SW 1271 (cell line): ENCODE measurements around the gene TOP3B.

ENCODE experiments used
- DNase-seq, 2 experiments: peaks; one replicate each; lab custom pipeline; 2025; lab: John Stamatoyannopoulos, UW

TOP3B gene

DNA sequence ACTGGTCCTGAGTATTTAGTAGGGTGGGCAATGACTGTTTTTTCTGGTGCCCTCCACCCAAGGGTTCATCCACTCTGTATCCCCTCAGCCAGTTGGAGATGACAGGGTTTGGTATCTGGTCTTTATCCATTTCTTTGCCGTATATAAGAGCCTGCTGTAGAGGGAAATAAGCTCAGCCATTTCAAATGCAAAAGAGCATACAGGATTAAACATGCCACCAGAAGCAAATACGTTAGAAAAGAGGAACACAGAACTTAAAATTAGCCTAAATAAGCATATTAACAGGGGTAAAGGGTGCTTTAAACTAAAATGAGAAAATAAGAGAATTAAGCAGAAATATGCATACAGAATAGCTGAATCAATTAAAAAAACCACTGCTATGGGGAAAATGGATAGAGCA, 27.8 kb upstream of the TOP3B start:
- DNase-seq = no peak

DNA sequence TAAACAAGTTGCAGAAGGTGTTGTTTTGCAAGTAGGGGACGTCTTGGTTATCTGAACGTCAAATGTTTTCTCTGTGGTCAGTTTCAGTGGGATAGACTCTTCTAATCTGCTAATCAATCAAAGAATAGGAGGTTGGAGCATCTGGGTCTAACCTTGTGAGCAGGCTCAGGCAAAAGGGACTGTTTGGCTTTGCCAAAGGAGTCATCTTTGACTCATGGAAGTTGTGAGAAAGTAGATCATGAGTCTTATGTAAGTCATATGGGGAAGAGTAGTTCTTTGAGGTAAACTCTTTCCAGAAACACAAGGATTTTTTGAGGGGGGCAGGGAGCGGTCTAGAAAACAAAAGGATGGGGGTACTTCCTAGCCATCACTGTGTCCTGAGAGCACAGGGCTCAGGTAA, 27.1 kb upstream of the TOP3B start:
- DNase-seq = no peak

DNA sequence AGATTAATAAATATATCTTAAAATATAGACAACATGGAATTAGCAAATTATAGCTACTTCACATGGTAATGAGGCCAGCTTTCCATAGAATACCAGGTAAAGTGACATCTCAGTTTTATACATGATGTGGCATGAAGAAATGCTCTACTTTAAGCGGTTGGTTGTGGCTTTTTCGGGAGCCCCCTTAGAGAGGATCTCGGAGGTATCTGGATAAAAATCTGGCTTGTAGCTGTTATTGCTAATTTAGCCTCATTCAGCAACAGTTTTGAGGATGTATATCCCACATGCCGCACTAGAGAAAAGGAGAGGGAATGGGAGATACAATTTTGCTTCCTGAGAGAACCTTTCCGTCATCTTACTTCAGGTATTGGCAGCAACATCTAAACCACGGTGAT, 24.0 kb upstream of the TOP3B start:
- DNase-seq = no peak

DNA sequence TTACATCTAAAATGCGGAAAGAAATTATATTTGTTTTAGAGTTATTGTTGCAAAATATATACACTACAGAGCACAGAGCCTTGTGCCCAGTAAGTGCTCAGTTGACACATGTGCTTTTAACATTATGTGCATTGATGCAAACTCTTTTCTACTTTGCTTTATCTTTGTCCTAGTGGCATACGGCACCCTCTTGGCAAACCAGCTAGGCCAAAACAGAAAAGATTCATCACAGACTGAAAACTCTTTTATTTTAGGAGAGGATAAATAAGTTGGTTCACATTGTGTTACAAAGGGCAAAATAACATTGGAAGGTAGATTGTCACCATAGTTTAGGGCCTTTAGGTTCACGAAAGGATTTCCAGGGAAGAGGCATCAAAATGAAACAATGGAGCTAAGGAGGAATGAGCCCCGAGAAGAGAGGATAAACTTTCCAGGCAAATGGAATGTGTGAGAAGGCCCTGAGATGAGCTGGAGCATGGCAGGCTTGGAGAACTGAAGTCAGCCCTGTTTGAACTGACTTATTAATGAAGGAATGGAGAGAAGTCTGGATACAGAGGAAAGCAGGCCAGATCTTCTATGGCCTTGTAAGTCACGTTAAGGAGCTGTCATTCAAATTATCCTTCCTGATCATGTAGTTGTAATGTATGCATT, 23.5 kb upstream of the TOP3B start:
- DNase-seq = no peak

DNA sequence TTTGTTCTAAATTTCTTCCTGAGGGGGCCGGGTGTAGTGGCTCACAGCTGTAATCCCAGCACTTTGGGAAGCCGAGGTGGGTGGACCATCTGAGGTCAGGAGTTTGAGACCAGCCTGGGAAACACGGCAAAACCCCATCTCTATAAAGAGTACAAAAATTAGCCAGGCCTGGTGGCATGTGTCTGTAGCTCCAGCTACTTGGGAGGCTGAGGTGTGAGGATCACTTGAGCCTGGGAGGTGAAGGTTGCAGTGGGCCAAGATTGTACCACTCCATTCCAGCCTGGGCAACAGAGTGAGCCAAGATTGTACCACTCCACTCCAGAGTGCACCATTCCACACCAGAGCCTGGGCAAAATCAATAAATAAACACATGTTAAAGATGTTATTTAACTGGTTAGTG, 20.6 kb upstream of the TOP3B start:
- no peak for DNase-seq

DNA sequence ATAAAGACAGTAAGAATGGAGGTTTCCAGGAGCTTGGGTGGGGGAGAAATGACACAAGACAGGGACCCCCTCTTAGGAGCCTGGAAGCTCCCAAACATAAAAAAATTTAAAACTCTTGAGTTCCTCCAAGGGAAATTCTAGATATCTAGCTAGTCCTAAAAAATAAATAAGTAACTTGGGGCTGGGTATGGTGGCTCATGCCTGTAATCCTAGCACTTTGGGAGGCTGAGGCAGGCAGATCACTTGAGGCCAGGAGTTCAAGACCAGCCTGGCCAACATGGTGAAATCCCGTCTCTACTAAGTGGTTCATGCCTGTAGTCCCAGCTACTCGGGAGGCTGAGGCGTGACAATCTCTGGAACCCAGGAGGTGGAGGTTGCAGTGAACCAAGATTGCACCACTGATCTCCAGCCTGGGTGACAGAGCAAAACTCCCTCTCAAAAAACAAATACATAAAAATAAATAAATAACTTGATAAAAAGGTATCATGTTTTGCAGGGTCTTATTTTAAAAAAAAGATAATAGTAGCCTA, 20.0 kb upstream of the TOP3B start:
- DNase-seq = no peak

DNA sequence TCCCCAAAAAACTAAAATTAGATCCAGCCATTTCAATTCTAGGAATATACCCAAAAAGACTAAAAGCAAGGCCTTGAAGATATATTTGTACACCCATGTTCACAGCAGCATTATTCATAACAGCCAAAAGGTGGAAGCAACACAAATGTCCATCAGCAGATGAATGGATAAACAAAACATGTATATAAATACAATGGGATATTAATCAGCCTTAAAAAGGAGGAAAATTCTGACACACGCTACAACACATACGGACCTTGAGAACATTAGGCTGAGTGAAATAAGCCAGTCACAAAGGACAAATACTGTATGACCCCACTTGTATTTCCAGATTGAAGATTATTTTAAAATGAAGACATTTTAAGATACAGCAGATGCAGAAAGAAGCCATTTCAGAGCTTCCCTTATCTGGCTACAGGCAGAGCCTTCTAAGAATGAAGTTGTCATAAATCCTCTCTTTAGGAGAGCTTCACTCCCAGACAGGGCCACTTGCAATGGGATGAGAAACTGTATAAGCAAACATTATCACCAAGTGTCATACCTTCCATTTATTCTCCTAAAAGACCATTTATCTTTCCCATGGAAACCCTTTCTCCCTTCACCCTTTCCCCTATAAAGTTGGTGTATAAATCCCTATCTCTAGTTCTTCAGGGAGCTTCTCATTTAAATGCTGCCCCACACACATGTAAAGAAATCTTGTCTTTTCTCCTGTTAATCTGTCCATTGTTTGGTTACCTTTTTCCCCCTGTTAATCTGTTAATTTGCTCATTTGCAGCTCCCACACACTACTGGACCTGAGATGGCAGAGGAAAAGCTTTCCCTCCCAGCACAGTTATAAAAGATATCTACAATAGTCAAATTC, 19.3 kb upstream of the TOP3B start:
- DNase-seq = no peak

DNA sequence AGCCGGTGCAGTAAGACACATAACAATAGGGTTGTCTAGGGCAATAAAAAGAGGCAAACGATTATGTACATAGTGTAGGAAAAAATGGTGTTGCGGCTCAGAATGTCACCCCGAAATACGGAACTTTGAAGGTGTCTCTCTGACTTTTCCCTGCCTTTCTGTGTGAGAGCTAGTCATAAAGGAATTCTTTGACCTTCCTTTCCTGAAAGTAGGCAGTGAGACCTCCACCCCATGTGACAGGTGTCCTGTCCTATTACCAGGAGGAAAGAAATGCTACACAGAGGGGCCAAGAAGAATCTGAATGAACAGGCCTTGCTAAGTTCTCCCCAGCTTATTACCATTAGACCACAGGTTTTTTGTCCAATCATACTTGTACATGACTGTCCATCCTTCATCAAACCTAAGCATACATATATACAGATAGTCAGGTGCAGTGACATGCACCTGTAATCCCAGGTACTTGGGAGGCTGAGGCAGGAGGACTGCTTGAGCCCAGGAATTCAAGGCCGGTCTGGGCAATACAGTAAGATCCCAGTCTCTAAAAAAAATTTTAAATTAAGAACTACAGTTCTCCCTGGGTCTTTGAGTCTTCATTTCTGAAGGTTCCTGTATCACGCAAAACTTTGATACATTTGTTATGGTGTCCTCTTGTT, 16.1 kb upstream of the TOP3B start:
- no peak for DNase-seq

DNA sequence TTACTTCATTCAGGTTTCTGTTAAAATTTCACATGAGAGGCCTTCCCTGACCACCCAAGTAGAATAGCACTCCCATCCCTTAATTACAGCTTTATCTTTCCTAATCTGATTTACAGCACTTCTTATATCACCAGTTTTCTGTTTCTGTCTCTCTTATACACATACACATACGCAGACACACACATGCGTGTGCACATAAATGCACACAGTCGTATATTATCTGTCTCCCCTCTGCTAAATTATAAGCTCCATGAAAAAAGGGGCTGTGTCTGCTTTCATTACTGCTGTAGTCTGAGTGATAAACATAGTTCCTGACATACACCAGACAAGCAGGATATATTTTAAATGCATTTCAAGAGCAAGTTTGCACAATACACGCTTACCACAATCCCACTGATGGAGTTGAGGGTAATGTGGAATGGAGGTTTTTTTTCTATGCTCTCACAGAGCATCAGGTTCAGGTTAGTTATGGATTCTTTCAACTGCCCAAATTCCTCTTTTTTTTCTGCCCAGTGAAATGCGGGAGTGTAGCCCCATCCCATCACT, 13.7 kb upstream of the TOP3B start:
- DNase-seq = no peak

DNA sequence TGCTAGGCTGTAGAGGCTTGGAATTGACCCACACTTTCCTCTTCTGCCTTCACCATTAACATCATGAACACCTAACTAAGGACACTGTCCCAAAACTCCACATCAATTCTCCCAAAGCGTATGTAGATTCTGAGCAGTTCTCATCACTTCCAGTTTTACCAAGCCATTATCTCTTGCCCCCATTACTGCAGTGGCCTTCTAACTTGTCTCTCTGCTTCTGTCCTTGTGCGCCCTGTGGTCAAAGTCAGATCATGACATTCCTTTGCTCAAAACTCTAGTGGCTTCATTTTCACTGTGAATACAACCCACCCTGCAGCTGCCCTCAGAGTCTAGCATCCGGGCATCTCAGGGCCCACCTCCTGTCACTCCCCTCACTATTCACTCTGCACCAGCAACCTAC, 13.1 kb upstream of the TOP3B start:
- DNase-seq = no peak

DNA sequence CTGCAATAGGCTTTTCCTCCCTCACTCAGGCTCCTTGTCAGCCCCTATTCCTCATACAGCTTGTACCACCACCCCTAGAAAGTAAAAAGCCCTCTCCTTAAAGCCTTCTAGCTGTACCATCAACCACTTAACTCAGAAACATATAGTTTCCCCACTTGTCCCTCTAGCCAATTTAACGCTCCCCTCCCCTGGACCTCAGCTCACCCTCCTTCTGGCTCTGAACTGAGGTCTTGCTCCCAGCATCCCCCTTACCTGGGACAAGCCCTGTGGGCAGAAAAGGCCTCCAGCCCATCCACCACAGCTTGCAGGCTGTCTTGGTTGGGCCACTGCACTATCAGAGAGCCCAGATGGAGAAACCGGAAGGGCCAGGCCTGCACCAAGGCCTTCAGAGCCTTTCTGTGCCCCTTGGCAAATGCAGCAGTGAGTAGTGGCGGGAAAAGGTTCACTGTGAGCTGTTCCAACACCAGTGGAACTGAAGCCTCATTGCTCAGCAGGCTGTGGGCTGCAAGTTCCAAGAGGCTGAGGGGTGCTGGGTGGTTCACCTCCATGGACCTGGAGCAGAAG, 12.4 kb upstream of the TOP3B start:
- DNase-seq = no peak

DNA sequence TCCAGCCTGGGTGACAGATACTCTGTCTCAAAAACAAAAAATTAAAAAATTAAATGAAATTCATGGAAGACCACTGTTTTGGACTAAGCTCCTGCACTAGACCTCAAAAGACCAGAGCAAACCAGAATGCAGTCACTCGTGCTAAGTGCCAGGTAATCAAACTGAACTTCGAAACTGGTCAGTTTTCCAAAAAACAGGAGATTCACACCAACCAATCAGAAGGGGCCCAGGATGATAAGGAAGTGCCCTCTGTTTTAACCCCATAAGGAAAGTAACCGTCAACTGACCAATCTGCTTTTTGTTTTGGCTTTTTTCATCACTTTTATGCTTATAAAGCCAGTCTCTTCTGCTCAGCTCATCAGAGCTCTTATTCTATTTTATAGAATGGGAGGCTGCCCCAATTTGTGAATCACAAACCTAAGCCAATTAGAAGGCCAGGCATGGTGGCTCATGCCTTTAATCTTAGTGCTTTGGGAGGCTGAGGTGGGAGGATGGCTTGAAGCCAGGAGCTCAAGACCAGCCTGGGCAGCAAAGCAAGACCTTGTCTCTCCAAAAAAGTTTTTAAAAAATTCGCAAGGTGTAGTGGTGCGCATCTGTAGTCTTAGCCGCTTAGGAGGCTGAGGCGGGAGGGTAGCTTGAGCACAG, 10.1 kb upstream of the TOP3B start:
- DNase-seq = no peak

DNA sequence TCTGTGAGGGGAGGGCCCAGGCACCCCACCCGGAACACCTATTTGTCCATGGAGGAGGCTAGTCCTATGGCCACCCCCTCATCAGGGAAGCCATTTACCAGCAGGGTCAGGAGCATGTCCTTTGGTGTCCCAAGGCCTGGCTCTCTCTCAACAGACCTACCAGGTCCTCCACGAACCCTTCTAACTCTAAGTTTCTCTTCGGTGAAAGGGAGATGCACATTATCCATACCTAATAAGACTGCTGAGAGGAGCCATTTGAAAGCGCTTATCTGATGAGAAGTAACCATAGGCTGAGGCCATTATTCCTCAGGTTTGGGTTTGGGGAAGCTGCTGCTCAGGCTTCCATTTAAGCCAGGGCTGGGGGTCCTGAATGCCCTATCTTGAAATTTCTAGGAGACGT, 9.2 kb upstream of the TOP3B start:
- DNase-seq = no peak

DNA sequence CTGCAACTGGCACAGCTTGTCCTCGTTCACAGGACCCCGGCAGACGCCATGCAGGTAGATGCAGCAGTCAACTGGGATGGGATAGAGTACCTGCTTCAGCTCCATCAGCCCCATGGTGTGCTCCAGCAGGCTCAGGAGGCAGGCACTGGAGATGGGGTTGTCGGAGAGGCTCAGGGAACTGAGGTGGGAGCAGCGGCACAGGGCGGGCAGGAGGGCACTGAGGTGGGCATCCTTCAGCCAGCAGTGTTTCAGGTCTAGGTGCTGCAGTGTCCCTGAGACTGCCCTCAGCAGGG, 8.7 kb upstream of the TOP3B start:
- no peak for DNase-seq

DNA sequence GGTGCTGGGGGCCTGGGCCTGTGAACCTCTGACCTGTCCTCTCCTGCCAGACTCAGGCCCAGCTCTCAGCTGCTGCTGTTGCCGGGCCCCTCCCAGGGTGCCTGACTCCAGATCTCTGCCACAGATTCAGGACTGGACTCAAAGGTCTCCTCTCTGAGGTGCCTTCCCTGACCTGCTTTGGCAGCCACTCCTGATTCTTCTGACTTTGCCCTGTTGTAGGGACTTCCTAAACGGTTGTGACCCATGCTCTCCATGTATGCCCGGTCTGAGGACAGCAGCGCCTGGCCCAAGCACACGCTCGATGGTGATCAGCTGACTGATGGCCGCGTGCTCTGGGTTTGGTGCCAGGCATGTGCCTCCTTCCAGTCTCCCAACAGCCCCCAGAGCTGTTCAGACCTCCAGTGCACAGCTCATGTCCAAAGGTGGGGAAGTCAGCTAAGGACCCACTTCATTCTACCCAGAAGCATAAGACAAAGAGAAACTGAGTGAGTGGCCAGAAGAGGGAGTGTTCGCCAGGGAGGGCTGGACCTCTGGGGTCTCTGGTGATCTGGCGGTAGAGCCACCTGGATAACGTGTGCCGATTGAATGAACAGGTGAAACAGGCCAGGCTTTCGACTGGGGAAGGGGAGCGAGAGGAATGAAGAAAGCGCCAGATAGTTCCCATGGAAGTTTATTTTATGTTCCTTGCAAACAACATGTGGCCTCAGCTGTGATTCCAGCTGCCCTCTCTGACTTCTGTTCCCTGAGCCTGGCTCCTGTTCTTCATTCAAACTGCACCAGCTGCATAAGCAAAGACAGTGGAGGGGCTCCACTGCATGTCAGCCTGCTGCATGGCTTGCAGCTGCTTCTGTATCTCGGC, 8.1 kb upstream of the TOP3B start:
- DNase-seq = no peak

DNA sequence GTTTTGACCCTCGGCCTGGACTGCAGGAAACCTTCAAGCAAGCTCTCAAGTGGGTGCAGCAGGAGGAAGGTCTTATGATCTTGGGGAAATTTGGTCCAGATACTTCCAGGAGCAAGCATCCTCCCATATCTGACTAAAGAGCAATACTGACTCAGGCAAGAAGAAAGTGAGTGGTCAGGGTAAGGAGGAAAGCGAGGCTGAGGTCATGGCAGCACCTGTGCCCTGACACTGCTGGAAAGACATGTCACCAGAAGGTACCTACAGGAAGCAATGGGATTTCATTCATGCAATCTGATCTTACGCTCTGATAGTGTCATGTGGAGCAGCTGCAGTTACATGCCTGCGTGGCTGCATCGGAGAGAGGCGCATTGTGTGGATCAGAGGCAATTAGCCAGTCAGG, 6.5 kb upstream of the TOP3B start:
- no peak for DNase-seq

DNA sequence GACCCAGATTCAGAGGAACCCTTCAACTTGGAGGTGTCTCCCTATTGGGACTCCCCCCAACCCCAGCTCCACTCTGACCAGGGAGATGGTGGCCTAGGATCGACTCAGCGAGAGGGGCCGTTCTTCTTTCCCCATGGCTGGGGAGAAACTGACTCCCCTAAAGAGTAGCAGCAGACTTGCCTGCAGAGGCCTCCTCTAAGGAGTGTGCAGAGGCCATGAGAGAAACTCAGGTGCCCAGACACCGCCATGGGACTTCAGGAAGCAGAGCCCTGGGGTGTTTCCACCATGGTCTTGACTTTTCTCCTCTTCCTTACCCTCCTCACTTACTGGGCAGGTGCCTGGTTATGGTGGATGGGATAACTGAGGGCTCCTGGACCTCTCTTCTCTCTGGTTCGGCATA, 2.6 kb upstream of the TOP3B start:
- no peak for DNase-seq

DNA sequence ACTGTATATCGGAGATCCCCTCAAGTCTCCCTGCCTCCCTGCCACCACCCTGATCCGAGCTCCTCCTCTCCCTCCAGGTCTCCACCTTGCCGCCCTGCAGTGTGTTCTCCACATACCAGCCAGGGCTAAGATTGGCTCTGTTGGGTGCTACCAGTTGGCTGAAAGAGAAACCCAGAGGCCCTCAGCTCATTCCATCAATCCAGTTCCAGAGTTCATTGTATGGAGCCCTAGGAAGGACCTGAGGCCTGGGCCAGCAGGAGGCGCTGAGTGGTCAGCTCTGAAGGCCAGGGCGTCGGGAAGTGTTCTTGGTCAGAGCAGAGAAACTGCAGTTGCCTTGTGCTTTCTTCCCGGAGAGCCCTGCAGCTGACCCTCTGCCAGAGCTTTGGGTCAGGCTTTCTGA, 2.2 kb upstream of the TOP3B start:
- no peak for DNase-seq

DNA sequence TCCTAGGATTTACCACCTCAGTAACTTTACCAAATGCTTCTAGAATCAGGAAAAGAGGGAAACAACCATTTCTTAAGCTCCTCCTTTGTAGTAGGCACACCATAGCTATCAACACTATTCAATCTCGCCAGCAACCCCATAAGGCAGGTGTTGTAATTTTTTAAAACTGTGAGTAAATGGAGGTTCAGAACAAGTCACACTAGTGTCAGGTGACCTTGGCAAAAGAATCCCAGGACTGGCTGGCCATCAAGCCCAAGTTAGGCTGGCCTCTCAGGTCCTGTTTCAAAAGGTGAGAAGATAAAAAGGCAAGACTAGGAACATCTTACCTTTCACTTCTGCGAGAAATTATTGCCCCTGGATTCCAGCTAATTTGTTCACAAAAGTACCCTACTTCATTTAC, 713 bp downstream of the TOP3B start:
- DNase-seq = no peak

DNA sequence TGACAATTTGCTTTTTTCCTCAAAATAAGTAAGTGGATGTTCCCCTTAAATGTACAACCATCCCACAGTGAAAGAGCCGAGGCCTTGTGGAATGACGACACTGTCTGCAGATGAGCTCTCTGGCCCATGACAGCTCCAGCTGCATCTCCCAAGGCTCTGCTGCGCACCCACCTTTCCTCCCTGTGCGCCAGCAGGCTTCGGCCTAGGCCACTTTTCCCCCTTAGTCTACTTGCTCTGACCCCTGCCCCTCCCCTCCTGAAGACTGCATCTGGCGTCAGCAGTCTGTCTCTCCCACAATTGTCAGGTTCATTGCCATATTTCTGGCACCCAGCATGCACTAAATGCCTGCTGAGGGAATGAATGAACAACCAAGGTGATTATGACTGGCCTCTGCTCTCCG, 2.0 kb downstream of the TOP3B start:
- DNase-seq = no peak
